ENCODE results near the gene LRRC75A.
"Not testable (repeated sequence)": the region's sequence is repeated elsewhere in the genome, so short reads cannot be mapped to it uniquely, and the experiment has no call there.

LRRC75A gene

DNA sequence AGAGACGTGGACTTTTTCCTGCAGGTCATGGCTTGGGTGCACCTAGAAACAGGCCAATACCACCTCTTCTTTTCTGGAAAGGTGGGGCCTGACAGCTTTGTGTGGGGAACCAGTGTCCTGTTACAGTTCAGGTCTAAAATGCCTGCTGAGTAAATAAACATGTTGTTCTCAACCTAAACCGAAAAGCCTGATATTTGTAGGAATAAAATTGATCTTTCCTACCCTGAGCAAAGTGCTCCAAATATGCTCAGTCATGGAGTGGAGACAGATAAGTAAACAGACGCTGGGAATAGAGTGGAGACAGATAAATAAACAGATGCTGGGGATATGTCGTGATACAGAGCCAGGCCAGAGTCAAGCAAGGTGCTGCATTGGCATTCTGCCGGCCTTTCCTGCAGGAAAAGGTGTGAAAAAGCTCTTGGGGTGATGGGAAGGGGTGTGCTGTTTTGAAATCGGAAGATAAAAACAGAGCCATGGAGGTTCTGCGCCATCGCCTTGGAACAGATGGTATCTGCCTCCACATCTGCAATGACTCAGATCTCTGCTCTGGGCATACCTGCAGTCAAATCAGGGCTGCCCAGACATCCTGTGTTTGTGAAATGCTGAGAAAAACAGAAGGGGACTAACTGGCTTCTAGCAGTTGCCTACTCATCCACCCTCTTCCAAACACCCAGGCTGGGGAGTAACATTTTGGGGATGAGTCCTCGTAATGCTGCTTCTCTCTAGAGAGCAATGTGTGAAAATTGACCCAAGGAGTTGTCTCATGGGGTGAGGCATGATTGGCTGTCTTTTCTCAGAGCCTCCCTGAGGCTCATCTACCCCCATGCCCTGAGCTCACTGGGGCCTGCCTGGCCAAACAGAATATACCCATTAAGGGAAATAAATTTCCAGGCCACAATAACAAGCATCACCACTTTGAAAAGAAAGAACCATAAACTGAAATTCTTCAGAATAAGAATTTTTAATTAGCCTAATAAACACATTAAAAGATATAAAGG is 93.4 kb downstream of the LRRC75A start:
- no peak for DNase-seq (ENCODE audit: low read depth)

DNA sequence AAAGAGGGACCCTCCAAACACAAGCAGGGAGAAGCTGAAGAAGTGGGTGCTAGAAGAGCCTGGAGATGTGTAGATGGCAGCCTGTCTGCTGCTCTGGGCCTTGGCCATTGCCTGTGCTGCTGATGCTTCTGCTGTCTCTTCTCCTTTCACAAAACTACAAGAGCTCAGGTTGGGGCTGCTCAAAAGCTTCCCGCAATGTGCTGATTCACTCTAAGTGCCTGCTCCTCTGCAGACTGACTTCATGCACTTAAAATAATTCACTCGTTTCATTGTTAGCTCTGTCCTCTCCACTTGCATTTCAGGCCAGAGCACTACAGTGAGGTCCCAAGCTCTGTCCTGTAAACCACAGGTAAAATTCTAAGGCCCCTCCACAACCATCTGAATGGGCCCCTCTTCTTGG is 95.3 kb downstream of the LRRC75A start:
- not testable (repeated sequence) for DNase-seq (ENCODE audit: low read depth)

DNA sequence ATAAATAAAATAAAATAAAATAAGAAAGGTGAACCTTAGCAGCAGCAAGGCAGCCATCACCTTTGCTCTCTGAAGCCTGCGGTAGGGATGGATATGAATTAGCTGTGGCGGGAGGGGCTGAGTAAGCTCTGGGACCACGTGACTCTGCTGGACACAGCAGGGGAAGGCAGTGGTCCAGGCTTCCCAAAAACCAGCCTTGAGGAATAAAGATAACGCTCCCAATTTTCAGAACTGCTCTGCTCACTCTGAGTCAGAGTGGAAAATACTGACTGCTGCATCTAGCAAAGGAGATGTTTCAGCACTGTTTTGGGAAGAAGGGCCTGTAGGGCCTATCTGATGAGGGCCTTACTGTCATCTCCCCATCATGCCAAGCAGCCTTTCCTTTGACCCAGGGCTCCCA is 96.1 kb downstream of the LRRC75A start:
- DNase-seq (ENCODE audit: low read depth) = not testable (repeated sequence)

DNA sequence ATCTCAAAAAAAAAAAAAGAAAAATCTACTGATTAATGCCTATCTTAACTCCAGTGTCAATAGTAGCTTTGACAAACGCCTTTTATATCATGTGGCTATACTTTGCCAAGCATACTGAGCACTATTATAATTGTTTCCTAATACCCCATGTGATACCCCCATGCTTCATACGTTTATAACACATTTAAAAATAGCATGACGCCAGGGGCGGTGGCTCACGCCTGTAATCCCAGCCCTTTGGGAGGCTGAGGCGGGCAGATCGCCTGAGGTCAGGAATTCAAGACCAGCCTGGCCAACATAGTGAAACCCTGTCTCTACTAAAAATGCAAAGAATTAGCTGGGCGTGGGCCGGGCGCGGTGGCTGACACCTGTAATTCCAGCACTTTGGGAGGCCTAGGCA is 99.5 kb downstream of the LRRC75A start:
- not testable (repeated sequence) for DNase-seq (ENCODE audit: low read depth)
